Activated naive CD4-positive, alpha-beta T cell treated with anti-CD3 and anti-CD28 coated beads, Interleukin-2, amount 50 U/mL, for 24 hours (primary cell): ENCODE data around the gene LPGAT1.
"Not testable (repeated sequence)": the region's sequence is repeated elsewhere in the genome, so short reads cannot be mapped to it uniquely, and the experiment has no call there.

Source experiments
- H3K27ac Mint-ChIP-seq: one replicate; pipeline ENCODE4 v1.8.0; 2021; ENCODE audit warnings: mild to moderate bottlenecking, mixed read lengths
- H3K27me3 Mint-ChIP-seq: one replicate; pipeline ENCODE4 v1.8.0; 2021; ENCODE audit warnings: mixed read lengths
- H3K36me3 Mint-ChIP-seq: one replicate; pipeline ENCODE4 v1.8.0; 2021; ENCODE audit warnings: mixed read lengths
- H3K4me1 Mint-ChIP-seq: one replicate; pipeline ENCODE4 v1.8.0; 2021; ENCODE audit warnings: mixed read lengths
- H3K4me3 Mint-ChIP-seq: one replicate; pipeline ENCODE4 v1.8.0; 2021; ENCODE audit warnings: mild to moderate bottlenecking, mixed read lengths
- H3K9me3 Mint-ChIP-seq: one replicate; pipeline ENCODE4 v1.8.0; 2021; ENCODE audit warnings: mixed read lengths

The LPGAT1 gene

GRCh38 chr1:211736351-211736915, 94.1 kb downstream of the LPGAT1 start:
- no peaks in the 10 kb centered on the region for H3K27me3 Mint-ChIP-seq
- peaks cover 35% of the 10 kb centered on the region for H3K4me1 Mint-ChIP-seq
- no peaks in the 10 kb centered on the region for H3K9me3 Mint-ChIP-seq
- no peak overlapping the region for H3K27ac Mint-ChIP-seq
- no peaks in the 10 kb centered on the region for H3K36me3 Mint-ChIP-seq
- no peak overlapping the region for H3K4me3 Mint-ChIP-seq

- Mint-ChIP-seq H3K36me3 (no peaks in the 10 kb centered on the region), H3K4me3 (no peak overlapping the region), H3K27ac (no peak overlapping the region), H3K4me1 (peaks cover 33% of the 10 kb centered on the region), H3K9me3 (no peaks in the 10 kb centered on the region), H3K27me3 (no peaks in the 10 kb centered on the region)
Measured at GRCh38 chr1:211735208-211736170, 95.1 kb downstream of the LPGAT1 start.

- Mint-ChIP-seq H3K4me1 (peaks cover 26% of the 10 kb centered on the region), H3K4me3 (no peak overlapping the region), H3K36me3 (no peaks in the 10 kb centered on the region), H3K27me3 (no peaks in the 10 kb centered on the region), H3K9me3 (no peaks in the 10 kb centered on the region), H3K27ac (no peak overlapping the region)
Measured at GRCh38 chr1:211734791-211735190, 95.8 kb downstream of the LPGAT1 start.

GRCh38 chr1:211734359-211734758, 96.2 kb downstream of the LPGAT1 start:
- Mint-ChIP-seq H3K9me3 (no peaks in the 10 kb centered on the region), H3K27me3 (no peaks in the 10 kb centered on the region), H3K27ac (no peak overlapping the region), H3K4me1 (peaks cover 22% of the 10 kb centered on the region), H3K36me3 (no peaks in the 10 kb centered on the region), H3K4me3 (no peak overlapping the region)

- Mint-ChIP-seq H3K27me3 (no peaks in the 10 kb centered on the region), H3K4me1 (peaks cover 3% of the 10 kb centered on the region), H3K9me3 (no peaks in the 10 kb centered on the region), H3K36me3 (no peaks in the 10 kb centered on the region), H3K4me3 (no peak overlapping the region), H3K27ac (no peak overlapping the region)
Measured at GRCh38 chr1:211732293-211732980, 98.1 kb downstream of the LPGAT1 start.

- no peaks in the 10 kb centered on the region for H3K27me3 Mint-ChIP-seq
- H3K27ac Mint-ChIP-seq, result no peak overlapping the region
- no peaks in the 10 kb centered on the region for H3K36me3 Mint-ChIP-seq
- H3K4me3 Mint-ChIP-seq, result no peak overlapping the region
- no peaks in the 10 kb centered on the region for H3K9me3 Mint-ChIP-seq
- no peaks in the 10 kb centered on the region for H3K4me1 Mint-ChIP-seq
Measured at GRCh38 chr1:211731456-211732292, 98.9 kb downstream of the LPGAT1 start.

- H3K27me3 Mint-ChIP-seq, result no peaks in the 10 kb centered on the region
Measured at GRCh38 chr1:211730347-211730746, 100.2 kb downstream of the LPGAT1 start.

GRCh38 chr1:211729238-211729637, 101.3 kb downstream of the LPGAT1 start:
- Mint-ChIP-seq H3K27ac (no peak overlapping the region), H3K36me3 (no peaks in the 10 kb centered on the region), H3K27me3 (no peaks in the 10 kb centered on the region), H3K4me3 (no peak overlapping the region), H3K9me3 (no peaks in the 10 kb centered on the region), H3K4me1 (no peaks in the 10 kb centered on the region)

More at GRCh38 chr1:211730347-211730746, 100.2 kb downstream of the LPGAT1 start:
- H3K36me3 Mint-ChIP-seq, result no peaks in the 10 kb centered on the region
- no peak overlapping the region for H3K4me3 Mint-ChIP-seq
- no peak overlapping the region for H3K27ac Mint-ChIP-seq
- no peaks in the 10 kb centered on the region for H3K9me3 Mint-ChIP-seq
- no peaks in the 10 kb centered on the region for H3K4me1 Mint-ChIP-seq

- no peak overlapping the region for H3K4me3 Mint-ChIP-seq
- H3K27ac Mint-ChIP-seq, result no peak overlapping the region
- no peaks in the 10 kb centered on the region for H3K27me3 Mint-ChIP-seq
- no peaks in the 10 kb centered on the region for H3K9me3 Mint-ChIP-seq
- no peaks in the 10 kb centered on the region for H3K4me1 Mint-ChIP-seq
- no peaks in the 10 kb centered on the region for H3K36me3 Mint-ChIP-seq
Measured at GRCh38 chr1:211726467-211726995, 104.0 kb downstream of the LPGAT1 start.

GRCh38 chr1:211724687-211725196, 105.8 kb downstream of the LPGAT1 start:
- H3K27ac Mint-ChIP-seq, result no peak overlapping the region

GRCh38 chr1:211723273-211723672, 107.3 kb downstream of the LPGAT1 start:
- no peaks in the 10 kb centered on the region for H3K36me3 Mint-ChIP-seq
- no peak overlapping the region for H3K27ac Mint-ChIP-seq
- H3K4me3 Mint-ChIP-seq, result no peak overlapping the region
- H3K9me3 Mint-ChIP-seq, result no peaks in the 10 kb centered on the region
- H3K27me3 Mint-ChIP-seq, result no peaks in the 10 kb centered on the region
- no peaks in the 10 kb centered on the region for H3K4me1 Mint-ChIP-seq

More at GRCh38 chr1:211724687-211725196, 105.8 kb downstream of the LPGAT1 start:
- H3K27me3 Mint-ChIP-seq, result no peaks in the 10 kb centered on the region
- no peaks in the 10 kb centered on the region for H3K4me1 Mint-ChIP-seq
- no peaks in the 10 kb centered on the region for H3K9me3 Mint-ChIP-seq
- H3K4me3 Mint-ChIP-seq, result no peak overlapping the region
- H3K36me3 Mint-ChIP-seq, result no peaks in the 10 kb centered on the region

- Mint-ChIP-seq H3K27ac (no peak overlapping the region), H3K36me3 (no peaks in the 10 kb centered on the region), H3K9me3 (no peaks in the 10 kb centered on the region), H3K27me3 (no peaks in the 10 kb centered on the region), H3K4me3 (no peak overlapping the region), H3K4me1 (no peaks in the 10 kb centered on the region)
Measured at GRCh38 chr1:211722277-211723175, 108.0 kb downstream of the LPGAT1 start.

- H3K4me3 Mint-ChIP-seq, result not testable (repeated sequence)
Measured at GRCh38 chr1:211716555-211716954, 114.0 kb downstream of the LPGAT1 start.

GRCh38 chr1:211715971-211716370, 114.6 kb downstream of the LPGAT1 start:
- no peaks in the 10 kb centered on the region for H3K4me1 Mint-ChIP-seq
- H3K4me3 Mint-ChIP-seq, result no peak overlapping the region
- H3K36me3 Mint-ChIP-seq, result no peaks in the 10 kb centered on the region
- no peaks in the 10 kb centered on the region for H3K9me3 Mint-ChIP-seq
- H3K27ac Mint-ChIP-seq, result no peak overlapping the region
- no peaks in the 10 kb centered on the region for H3K27me3 Mint-ChIP-seq

More at GRCh38 chr1:211716555-211716954, 114.0 kb downstream of the LPGAT1 start:
- not testable (repeated sequence) for H3K27ac Mint-ChIP-seq, H3K4me1 Mint-ChIP-seq, H3K27me3 Mint-ChIP-seq, H3K9me3 Mint-ChIP-seq, H3K36me3 Mint-ChIP-seq
